OCI-LY1 (cell line): ENCODE measurements around the gene TCF4.

ENCODE experiments used
- H2AFZ ChIP-seq: fragments of 200-600 bp; sonication (generic), shearing (Covaris generic); 2 replicates; pipeline ENCODE4 v1.6.0; 2014; ENCODE audit warnings: antibody characterized with exemption, mild to moderate bottlenecking, low read length
- H3F3A ChIP-seq: fragments of 200-600 bp; sonication (generic), shearing (Covaris generic); 2 replicates; pipeline ENCODE4 v1.6.0; 2014; ENCODE audit warnings: mild to moderate bottlenecking, antibody characterized with exemption, low read length, moderate library complexity; ENCODE audit not compliant: insufficient read depth
- H3K27ac ChIP-seq: fragments of 200-600 bp; sonication (generic); 2 replicates; pipeline ENCODE4 v1.5.1; 2014; ENCODE audit warnings: low read length, mixed run types, mild to moderate bottlenecking, low read depth; ENCODE audit not compliant: poor library complexity, severe bottlenecking
- H3K27me3 ChIP-seq: fragments of 200-600 bp; sonication (generic); 2 replicates; pipeline ENCODE4 v1.6.0; 2014; ENCODE audit warnings: antibody characterized with exemption, mild to moderate bottlenecking, low read length, moderate library complexity; ENCODE audit not compliant: insufficient read depth
- H3K36me3 ChIP-seq: fragments of 200-600 bp; sonication (generic); 2 replicates; pipeline ENCODE4 v1.6.1; 2014; ENCODE audit warnings: mild to moderate bottlenecking, antibody characterized with exemption, low read length, moderate library complexity, mixed read lengths; ENCODE audit not compliant: insufficient read depth
- H3K4me1 ChIP-seq: fragments of 200-600 bp; sonication (generic); 2 replicates; pipeline ENCODE4 v1.5.1; 2014; ENCODE audit warnings: mild to moderate bottlenecking, low read length, moderate library complexity; ENCODE audit not compliant: insufficient read depth, severe bottlenecking
- H3K4me2 ChIP-seq: fragments of 200-600 bp; sonication (generic), shearing (Covaris generic); 2 replicates; pipeline ENCODE4 v1.6.1; 2014; ENCODE audit warnings: low read length
- H3K4me3 ChIP-seq: fragments of 200-600 bp; sonication (generic); 2 replicates; pipeline ENCODE4 v1.5.1; 2014; ENCODE audit warnings: low read length, low read depth, mild to moderate bottlenecking, mixed read lengths; ENCODE audit not compliant: poor library complexity, severe bottlenecking
- H3K79me2 ChIP-seq: fragments of 200-600 bp; shearing (Covaris generic); 2 replicates; pipeline ENCODE4 v1.6.1; 2016; ENCODE audit warnings: mixed run types, low read length, mixed read lengths; ENCODE audit not compliant: insufficient read depth
- H3K9ac ChIP-seq: fragments of 200-600 bp; sonication (generic), shearing (Covaris generic); 2 replicates; pipeline ENCODE4 v1.6.1; 2014; ENCODE audit warnings: mild to moderate bottlenecking, low read length, mixed read lengths
- H3K9me2 ChIP-seq: fragments of 200-600 bp; sonication (generic), shearing (Covaris generic); 2 replicates; pipeline ENCODE4 v1.6.1; 2014; ENCODE audit warnings: low read depth, mild to moderate bottlenecking, low read length, mixed read lengths
- H3K9me3 ChIP-seq: fragments of 200-600 bp; shearing (Covaris generic); 2 replicates; pipeline ENCODE4 v1.6.1; 2014; ENCODE audit warnings: low read length, mixed read lengths
- H4K20me1 ChIP-seq: fragments of 200-600 bp; sonication (generic), shearing (Covaris generic); 2 replicates; pipeline ENCODE4 v1.6.0; 2016; ENCODE audit warnings: mild to moderate bottlenecking, low read length; ENCODE audit not compliant: insufficient read depth
- CTCF ChIP-seq: fragments of 200-600 bp; sonication (generic), shearing (Covaris generic); IDR thresholded peaks from 2 replicates; pipeline ENCODE4 v1.5.1; 2017; ENCODE audit warnings: mild to moderate bottlenecking, antibody characterized with exemption, low read length, moderate library complexity, mixed read lengths
- EZH2 ChIP-seq: fragments of 200-600 bp; sonication (generic), shearing (Covaris generic); IDR thresholded peaks from 2 replicates; pipeline ENCODE4 v1.8.0; 2017; ENCODE audit warnings: borderline replicate concordance, mixed run types, mild to moderate bottlenecking, antibody characterized with exemption, low read length, moderate library complexity, mixed read lengths

TCF4 gene

DNA sequence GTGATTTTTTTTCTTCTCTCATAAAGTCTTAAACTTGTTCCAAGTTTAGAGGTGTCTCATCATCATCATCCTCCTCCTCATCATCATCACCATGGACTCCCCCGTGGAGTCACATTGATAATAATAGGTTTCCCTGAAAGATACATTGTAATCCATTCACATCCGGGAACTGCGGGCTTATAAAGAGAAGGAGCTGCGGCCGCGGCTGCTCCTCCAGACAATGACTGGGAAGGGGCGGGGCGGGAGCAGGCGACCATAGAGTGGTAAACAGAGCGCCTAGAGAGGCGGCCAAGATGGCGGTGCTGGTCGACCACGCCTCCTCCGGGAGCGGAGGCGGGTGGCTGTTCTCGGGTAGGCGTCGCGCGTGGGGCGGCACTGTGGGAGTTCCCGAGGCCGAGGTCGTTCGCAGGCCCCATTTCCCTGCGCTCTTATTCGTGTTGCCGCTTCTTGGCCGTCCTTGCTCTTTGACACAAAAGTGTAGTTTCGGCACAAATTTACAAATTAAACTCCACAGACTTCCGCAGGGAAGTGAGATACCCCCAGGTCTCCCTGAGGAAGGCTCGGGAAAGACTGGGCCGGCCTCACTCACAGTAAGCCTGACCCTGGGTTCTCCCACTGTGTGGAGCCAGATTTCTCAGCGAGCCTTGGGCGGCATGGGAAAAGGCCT, 1.8 kb upstream of the TCF4 start:
- Histone ChIP-seq H3K9me3 (no peaks in the 10 kb centered on the region), H3K27ac (peak overlapping the region; percentile 94), H3K9me2 (no peaks in the 10 kb centered on the region), H4K20me1 (no peaks in the 10 kb centered on the region), H2AFZ (peak overlapping the region; percentile 44), H3K4me3 (peak overlapping the region; percentile 75), H3K4me2 (peak overlapping the region; percentile 81), H3K9ac (peak overlapping the region; percentile 78), H3K79me2 (peaks cover 21% of the 10 kb centered on the region), H3K27me3 (no peaks in the 10 kb centered on the region), H3K36me3 (peaks cover 11% of the 10 kb centered on the region), H3K4me1 (peaks cover 13% of the 10 kb centered on the region), H3F3A (no peaks in the 10 kb centered on the region; the same call in 1 of the 2 replicates)
- no peak for TF ChIP-seq CTCF
- no peak for TF ChIP-seq EZH2

DNA sequence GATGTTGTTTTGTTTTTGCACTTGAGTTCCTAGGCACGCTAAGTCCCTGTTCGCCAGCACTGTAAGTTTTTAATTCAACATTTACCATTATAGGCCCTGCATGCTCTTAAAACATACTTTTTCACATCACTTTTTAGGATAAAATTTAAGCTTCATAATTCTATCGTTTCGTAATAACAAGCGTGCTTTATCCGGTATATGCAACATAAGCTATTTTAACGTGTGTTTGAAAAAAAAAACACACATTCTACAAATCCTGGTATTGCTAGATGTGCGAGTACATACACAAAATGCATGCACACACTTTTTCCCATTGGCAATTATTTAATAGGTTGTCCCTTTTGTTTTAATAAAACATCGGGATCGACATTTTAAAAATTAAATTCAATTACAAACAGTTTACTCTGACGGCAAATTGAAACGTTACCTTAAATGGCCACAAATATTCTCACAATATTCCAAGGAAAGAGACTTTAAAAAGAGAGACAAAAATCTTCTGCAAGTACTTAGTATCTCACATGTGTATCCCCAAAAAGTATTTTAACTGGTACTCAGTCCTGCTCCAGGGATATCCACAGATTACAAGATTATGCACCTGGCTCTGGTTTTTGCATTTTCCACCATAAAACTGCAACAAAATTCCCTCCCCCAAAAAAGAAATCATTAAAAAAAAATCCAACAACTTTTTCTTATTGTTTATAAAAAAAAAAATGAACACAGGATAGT, 1.0 kb upstream of the TCF4 start:
- H3F3A ChIP-seq = no peaks in the 10 kb centered on the region; the same call in 1 of the 2 replicates
- H3K79me2 ChIP-seq = peaks cover 28% of the 10 kb centered on the region
- H3K4me2 ChIP-seq = peak overlapping the region; percentile 81
- H2AFZ ChIP-seq = no peak overlapping the region
- H3K27me3 ChIP-seq = no peaks in the 10 kb centered on the region
- H3K27ac ChIP-seq = peak overlapping the region; percentile 94
- TF ChIP-seq CTCF = no peak
- no peak for TF ChIP-seq EZH2
- peaks cover 14% of the 10 kb centered on the region for H3K36me3 ChIP-seq
- H3K9ac ChIP-seq = peak overlapping the region; percentile 78
- H3K9me2 ChIP-seq = no peaks in the 10 kb centered on the region
- H3K9me3 ChIP-seq = no peaks in the 10 kb centered on the region
- no peaks in the 10 kb centered on the region for H4K20me1 ChIP-seq
- H3K4me1 ChIP-seq = peaks cover 17% of the 10 kb centered on the region
- peak overlapping the region; percentile 75 for H3K4me3 ChIP-seq

DNA sequence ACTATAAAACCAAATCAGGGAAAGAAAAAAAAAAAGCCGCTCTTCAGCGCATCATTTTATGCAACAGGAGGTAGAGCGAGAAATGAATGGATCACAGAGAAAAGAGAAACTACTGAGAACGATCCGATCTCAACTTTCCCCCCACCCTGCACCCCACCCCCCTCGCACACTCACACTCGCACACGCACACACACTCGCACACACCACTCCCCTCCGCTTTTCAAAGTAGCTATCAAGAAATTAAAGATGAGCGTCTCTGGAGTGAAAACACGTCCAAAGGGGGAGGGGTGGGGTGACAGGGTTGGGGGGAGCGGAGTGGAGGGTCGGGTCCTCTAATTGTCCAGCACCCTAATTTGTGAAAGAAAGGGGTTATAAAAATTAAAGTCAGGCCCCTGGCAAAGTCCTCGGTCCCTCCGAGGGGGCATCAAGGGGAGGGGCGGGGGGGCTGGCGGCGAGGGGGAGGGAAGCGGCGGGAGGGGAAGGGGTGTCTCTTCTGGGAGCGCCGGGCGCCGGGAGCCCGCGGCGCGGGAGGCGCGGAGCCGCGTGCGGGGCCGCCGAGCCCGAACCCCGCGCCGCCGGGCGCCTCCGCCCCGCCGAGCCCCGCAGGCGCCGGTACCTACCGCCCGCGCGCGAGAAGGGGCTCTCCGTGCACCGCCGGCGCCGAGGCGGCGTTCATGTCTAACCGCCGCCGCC, 428 bp downstream of the TCF4 start:
- Histone ChIP-seq H3K9me2 (no peaks in the 10 kb centered on the region), H3K27me3 (no peaks in the 10 kb centered on the region), H3K4me3 (peak overlapping the region; percentile 75), H3K79me2 (peaks cover 43% of the 10 kb centered on the region), H4K20me1 (no peaks in the 10 kb centered on the region), H3K4me2 (peak overlapping the region; percentile 81; the same call in 1 of the 2 replicates), H3K9ac (peak overlapping the region; percentile 78), H3F3A (no peaks in the 10 kb centered on the region; the same call in 1 of the 2 replicates), H3K36me3 (peaks cover 18% of the 10 kb centered on the region; the same call in 1 of the 2 replicates), H3K9me3 (no peaks in the 10 kb centered on the region), H3K4me1 (peaks cover 32% of the 10 kb centered on the region), H2AFZ (no peak overlapping the region), H3K27ac (peak overlapping the region; percentile 94)
- TF ChIP-seq EZH2 (no peak), CTCF (no peak)
